GM21717 (cell line): Measurements from ENCODE around the gene A3GALT2.

Experiments used
- ATAC-seq: cut with Tn5 transposase; IDR thresholded peaks from one replicate; pipeline ENCODE4 v1.9.1; 2021; ENCODE audit warnings: mild to moderate bottlenecking, moderate library complexity; ENCODE audit not compliant: unreplicated experiment

Gene A3GALT2

DNA sequence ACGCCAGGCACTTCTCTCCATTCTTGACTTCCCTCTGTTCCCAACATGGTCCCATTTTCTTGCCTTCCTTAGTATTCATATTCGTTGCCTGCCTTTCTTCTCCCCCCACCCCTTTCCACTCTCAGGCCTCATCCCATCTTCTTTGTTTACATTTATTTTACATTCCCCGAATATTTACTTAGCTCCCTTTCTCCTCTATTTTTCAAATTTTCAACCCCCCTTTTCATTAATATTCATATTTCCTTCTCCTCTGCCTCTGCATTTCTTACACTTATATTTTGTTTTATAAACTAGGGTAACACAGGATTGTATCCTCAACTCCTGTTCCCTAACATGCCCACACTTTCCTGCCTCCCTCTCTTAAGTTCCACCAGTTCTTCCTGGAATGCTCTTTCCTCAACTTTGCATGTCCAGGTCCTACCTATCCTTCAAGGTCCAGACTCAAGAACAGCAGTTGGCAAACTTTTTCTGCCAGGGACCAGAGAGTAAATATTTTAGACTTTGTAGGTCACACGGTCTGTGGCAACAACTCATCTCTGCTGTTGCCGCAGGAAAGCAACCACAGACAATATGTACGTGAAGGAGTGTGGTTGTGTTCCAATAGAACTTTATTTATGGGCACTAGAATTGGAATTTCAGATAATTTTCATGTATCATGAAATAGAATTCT, 29.8 kb upstream of the A3GALT2 start:
- no peak for ATAC-seq

DNA sequence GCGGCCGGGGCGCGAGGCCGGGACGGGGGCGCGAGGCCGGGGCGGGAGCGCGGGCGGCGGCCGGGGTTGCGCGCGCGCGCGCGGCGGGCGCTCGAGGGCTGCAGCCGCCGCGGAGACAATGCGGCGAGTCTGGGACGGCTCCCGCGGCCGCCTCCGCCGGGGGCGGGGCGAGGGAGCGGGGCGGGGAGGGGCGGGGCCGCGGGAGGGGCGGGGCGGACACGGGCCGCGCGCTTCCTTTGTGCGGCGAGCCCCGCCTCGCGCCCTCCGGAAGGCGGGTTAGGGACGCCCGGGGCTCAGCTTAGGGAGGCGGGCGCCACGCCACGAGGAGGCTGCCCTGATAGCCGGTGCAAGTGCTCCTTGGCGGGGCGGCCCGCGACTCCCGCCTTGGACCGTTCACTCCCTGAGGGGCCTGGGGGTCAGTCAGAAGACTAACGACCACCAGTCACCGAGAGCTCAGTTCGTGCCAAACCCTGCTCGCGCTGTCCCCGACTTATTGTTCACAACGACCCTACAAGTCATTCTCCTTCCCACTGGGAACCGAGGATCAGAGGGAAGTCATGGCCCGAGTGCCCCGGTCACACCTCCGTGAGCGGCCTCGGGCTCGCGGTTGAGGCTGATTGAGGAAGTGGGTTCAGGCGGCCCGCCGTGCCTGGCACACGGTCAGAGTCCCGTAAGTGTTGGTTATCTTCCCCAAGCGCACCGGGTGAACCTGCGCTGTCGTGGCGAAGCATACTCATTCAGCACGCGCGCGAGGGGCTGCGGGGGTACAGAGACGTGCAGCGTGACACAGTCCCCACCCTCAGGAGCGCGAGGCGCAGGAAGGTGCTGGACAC, 29.1 kb upstream of the A3GALT2 start:
- ATAC-seq: peak; percentile 70

DNA sequence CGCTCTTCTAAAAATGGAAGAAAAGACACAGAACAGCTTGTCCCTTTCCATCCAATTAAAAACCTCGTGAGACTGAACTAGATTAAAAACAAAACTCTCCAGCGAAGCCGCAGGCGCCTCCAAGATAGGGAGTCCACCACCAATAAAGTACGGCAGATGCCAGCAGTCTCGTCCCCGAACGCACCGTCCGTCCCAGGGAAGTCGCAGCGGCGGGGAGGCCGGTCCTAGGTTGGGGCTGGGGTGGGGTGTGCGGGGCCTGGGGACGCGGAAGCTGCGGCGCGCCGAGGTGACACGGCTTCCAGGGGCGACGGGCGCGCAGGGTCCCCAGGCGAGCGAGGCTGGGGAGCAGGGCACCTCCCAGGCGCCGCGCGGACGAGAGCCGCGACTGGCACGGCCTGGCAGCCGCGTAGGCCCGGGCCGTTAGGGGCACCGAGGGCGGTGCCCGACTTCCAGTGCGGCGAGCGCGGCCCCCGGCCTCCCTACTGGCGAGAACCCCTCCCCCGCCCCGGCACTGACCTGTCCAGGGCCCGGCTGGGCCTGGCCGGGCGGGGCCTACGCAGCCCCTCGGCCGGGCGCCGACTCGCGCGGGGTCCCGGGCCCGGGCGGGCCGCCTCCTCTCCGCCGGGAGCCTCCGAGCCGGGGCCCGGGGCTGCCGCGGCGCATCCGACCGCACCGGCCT, 28.3 kb upstream of the A3GALT2 start:
- peak; percentile 38 for ATAC-seq

DNA sequence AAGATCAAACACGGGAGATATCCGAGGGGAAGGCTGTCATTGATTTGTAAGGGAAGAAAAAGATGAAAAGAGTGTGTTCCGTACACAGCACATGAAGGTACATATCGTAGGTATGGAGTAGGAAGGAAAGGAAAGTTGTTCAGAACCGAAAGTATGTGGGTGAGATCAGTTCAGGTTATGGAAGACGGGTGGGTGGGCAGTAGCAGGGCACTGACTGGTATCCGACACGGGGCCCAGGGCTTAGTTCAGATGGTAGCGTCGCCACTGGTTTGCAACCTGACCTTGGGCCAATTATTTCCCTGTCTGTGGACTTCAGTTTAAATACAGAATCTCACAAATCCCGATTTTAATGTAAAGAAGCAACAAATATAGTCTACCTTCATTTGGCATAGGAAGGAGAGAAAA, 27.8 kb upstream of the A3GALT2 start:
- no peak for ATAC-seq

DNA sequence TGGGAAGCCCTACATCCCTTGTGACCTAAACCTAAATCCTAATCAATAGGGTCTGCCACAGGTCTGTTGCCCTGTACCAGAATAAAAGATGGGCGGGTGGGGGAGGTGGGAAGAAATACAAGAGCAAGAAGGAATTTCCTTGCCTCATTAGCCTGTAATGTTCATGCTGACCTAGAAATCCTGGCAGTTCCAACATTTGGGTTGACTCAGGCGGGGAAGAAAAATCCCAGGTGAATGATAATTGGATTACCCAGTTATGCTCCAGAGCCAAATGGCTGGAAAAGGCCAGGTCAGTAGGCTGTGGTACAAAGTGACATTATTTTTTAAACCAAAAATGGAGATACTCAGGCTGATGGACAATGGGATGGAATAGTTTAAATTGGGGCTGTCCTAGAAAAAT, 27.3 kb upstream of the A3GALT2 start:
- no peak for ATAC-seq

DNA sequence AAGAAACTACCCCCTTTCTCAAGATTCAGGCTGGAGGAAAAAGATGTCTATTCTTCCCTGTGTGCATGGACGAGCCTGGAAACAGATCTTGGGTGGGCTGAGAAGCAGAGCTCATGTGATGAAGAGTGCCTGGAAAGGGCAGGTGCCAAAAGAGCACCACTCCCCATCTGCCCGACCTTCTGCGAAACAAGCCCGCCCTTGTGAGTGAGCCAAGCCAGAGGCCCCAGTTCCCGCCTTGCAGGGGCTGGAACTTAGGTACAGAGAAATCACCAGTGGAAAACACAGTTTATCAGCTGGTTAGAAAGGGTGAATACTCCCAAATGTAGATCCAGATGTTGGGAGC, 26.7 kb upstream of the A3GALT2 start:
- no peak for ATAC-seq

DNA sequence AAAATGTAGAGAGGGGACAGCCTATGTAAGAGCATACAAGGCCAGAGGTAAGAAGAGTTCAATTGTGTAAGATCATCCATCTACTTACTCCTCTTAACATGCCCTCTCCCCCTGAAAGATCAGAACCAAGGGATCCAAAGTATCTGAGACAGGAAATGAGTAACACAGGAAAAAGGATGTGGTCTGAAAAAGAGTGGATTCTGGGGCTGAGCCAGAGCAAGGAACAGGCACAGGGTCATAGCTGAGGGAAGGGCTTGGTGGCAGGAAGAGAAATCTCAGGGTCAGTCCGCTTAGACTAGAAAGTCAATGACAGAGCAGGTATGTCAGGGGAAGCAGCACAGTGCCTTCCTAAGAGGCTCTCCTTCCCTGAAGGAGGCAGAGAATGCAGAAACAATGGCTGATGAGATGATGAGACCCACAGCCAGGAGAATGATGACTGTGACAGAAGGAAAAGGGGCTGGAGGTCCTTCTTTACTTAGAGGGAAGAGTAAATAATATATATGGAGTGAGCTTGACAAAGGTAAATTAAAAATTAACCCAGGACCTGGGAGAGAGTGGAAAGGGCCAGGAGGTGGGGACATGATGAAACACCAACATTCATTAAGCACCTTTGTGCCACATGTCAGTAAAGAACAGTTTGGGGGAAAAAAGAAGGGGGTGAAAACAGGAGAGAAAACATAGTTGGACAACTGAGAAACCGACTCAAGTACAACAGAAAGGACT, 26.2 kb upstream of the A3GALT2 start:
- no peak for ATAC-seq

DNA sequence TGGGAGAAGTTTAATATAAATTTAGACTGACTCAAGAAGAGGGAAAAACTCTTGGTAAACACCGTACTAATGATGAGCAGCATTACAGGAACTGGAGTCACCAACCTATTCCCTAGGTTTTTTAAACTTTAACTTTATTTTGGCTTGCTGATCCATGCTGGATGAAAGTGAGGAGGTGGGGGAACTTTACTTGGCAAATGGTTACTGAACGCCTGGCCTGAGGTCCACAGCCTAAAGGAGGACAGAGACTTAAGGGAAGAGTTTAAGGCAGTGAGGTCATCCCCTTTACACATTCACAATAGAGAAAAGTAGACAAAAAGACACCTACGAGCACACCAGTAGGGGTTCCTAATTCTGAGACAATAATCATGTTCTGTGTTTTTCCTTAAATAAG, 25.6 kb upstream of the A3GALT2 start:
- ATAC-seq: no peak

DNA sequence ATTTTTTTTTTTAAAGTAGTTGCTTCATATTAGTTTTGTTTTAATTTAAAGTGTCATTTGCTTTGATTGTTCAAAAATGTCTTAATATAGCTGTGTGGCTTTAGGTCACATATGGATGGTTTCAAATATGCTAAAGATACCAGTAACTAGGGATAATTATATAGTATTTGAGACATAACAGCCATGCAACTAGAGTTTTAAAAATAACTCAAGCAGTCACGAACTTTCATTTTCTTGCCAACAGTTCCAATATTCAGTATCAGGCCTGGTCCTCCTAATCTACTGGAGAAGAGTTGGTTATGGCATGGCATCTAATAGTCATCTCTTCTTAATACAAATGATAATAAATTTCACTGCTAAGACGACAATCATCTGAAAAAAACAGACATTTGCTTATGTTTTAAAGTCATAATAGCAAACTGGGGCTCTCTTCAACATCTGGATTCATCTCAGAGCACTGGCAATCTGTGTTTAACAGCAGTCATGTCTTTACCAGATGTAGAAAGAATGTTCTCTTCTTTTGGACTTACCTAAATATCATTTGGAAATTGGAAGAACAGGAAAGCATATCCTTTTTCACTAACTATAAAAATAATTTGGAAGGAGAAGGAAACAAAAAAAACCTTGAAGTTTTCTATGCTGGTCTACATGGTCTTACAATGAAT, 24.1 kb upstream of the A3GALT2 start:
- ATAC-seq: no peak

DNA sequence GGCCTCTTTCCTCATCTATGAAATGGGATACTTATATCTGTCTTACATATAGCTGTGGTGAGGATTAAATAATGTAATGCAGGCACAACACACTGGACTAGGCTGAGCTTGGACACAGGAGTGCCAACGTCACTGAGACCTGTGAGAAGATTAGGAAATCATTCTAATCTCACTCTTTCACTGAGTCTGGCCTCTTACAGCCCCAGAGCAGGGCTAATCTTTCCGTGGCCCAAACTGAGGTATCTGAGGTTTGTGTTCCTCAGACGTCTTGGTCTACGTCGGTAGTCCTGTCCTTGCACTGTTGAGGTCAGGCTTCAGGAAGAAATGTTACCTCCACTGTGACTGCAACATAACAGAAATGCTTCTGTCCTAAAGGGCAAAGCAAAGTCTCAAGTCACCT, 22.6 kb upstream of the A3GALT2 start:
- ATAC-seq: no peak

DNA sequence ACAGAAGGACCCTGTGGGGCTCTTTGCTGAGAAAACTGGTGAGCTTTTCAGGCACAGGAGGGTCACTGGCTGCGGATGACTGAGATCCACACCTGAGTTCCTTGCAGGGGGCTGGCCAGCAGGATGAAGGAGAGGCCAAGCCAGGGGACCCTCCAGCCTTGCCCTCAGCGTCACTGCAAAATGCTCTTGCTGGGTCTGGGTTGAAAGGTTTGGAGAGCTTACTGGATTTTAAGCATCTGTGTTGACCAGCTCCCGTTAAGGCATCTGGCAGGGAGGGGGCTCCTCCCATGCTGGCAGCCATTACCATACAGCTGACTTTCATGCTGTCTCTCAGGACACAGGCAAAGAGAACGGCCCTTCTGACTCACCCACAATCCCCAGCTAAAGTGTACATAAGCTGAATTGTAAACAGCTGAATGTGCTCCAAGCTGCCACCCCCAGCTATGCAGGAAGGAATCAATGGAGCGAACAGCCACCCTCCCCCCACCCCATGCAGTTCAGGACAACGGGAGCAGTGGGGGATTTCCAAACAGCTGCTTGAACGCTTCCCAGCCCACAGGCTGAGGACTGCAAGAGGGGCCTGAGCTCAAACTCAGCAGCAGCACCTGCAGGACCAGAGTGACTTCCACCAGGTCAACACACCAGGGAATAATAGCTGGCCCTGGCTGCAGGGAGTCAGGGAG, 21.3 kb upstream of the A3GALT2 start:
- no peak for ATAC-seq

DNA sequence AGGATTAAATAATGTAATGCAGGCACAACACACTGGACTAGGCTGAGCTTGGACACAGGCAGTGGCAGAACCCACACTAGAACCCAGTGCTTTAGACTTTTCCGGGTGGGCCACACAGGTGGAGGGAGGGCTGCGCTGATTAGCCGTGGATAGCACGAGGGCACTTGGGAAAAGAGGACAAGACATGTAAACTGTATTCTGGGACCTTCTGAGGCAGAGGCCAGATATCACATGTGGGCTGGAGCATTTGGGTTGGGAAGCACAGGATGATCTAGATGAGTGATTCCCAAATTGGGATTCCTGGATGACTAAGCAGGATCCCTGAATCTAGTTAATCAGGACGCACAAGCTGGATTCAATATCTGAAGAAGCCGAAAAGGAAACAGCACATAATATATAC, 20.3 kb upstream of the A3GALT2 start:
- ATAC-seq: no peak

DNA sequence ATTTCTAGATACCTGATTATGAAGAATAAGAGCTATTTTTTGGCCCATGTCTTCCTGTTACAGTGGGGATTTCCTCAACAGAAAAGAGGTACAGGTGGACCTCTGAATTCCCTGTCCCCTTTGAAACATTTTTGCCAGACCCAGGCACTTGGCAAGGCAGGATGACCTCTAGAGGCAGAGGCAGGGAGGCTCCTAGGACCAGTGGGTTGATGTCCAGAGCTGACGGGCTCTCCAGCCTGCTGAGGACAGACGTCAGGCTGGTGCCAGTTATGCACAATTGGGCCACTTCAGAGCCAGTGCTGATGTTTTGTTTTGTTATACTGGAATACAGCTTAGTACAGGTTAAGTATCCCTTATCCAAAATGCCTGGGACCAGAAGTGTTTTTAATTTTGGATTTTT, 18.5 kb upstream of the A3GALT2 start:
- no peak for ATAC-seq

DNA sequence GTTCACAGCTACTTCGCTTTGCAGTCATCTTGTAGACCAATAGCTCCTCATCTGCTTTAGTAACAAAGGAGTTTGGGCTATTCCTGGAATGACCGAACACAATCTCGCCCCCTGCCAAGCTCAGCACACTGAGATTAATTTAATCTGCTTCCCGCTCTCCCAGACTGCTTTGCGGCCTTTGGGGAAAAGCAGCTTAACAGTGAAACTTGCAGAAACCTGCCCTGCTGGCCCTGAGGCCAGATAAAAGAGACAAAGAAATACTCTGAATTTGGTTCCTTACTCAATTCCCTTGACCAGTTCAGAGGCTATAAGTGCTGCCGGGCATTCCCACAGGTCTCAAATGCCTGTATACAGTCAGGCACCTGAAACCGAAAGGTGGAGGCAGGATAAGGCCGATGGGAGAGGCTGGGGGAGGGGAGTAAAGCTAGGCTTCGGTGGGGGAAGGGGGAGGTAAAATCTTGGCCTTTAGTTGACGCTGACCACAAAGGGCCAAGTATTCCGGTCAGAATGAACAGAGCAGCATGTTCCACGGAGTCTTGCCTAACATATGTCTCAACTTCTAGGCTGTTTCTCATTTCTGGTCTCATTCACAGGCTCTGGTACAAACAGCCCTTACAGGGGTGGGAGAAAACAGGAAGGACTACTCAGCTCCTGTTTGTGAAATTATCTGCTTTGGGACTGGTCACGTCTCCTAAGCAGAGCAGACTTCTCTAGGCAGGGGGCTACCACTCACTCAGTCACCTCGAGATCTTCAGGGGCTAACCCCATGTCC, 17.7 kb upstream of the A3GALT2 start:
- no peak for ATAC-seq

DNA sequence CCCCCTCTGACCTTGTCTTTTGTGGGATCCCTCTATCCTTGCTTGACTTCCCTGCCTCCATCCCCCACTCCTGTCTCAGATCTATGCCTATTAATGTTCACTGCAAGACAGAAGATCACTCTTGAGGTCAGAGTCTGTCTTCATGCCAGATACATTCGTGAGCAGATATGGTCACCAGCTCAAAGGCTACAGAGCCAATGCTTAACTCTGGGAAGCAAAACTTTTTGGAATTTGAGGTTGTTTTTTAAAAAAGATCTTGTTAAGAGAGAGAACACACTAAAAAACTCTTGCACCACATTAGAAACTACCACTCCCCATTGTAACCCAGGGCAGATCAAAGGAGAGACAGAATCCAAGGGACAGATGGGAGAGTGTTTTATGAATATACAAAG, 17.1 kb upstream of the A3GALT2 start:
- no peak for ATAC-seq

DNA sequence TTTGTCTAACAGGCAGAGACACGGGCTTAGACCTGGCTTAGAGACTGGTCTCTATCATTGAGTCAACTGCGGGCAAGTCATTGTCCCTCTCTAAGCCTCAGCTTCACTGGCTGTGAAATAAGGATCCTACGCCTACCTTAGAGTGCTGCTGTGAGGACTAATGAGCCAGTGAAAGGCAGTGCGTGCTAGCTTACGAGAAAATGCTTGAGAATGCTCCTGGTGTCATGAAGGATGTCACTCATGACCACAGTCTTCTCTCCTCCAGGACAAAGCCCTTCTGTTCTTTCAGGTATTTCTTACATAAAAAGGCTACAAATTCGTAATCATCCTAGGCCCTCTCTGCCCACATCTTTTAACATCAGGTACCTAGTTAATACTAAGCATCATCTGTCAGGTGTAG, 16.5 kb upstream of the A3GALT2 start:
- no peak for ATAC-seq

DNA sequence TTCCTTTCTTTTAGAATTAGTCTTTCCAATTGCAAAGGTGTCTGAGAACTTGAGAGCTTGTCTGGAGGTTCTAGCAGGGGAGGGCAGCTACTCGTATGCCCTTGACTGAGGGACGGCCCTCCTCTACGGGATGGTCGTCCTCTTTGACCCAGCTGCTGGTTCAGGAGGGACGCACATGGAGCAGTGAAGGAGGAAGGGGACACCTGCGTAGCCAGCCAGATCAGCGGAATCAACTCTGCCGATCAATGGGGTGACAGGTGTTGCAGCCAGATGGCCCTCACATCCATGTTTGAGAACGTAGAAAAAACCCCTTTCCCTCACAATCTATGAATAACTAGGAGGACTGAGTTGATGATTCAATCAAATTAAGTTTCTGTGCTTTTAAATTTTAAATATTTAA, 15.7 kb upstream of the A3GALT2 start:
- ATAC-seq: no peak

DNA sequence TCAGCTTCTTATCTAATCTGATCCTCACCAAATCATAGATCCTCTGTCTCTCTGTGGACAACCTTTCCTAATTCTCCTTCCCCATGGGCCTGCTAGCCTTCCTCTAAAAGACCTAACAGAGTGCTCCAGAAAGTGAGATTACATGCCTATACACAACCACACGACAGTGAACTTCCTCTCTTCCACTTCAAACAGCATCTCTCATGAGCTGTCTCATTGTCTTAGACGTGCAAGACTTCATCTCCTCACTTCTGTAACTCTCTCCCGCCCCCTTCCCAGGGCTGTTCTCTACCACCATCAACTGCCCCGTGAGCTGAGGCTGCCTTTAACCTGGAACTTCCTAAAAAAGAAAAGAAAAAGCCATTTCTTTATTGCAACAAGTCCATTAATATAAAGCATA, 14.1 kb upstream of the A3GALT2 start:
- ATAC-seq: no peak

DNA sequence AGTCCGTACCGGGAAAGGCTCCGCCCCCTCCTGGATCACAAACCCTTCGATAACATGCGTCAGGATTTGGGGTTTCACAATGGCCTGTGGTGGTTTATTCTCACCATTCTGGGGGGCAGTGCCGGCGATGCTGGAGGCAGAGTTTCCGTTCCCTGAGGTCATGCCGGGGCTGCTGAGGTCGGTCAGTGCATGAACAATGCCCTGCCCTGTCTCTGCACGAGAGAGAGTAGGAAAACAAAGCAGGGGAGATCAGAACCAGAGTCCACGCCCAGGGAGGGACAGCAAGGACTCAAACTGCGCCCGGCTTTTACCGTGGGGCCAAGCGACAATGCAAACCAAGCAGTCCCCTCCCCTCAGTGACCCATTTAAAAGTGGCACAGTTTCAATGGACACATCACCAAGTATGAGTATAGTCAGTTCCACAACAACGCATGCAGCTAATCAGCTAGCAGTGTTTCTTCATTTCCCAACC, 13.2 kb upstream of the A3GALT2 start:
- no peak for ATAC-seq

DNA sequence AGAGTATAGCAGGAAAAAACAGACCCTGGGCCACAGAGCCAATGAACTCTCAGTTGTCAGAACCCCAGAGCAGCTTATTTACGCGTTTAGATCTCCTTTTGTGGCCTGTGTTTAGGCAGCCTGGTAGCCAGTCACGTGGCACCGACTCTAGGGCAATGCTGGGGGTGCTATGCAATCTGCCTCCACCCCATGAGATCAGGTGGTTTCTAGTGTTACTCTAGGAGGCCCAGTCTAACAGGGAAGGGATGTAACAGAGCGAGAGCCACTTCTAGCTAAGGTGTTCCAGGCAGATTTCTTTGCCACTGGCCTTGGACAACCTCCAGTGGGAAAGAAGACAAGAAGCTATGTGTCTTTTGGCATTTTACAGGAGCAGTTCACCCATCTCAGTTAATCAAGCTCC, 12.0 kb upstream of the A3GALT2 start:
- ATAC-seq: no peak
